Measurements from ENCODE around the gene SPINT1.

SPINT1 gene

DNA sequence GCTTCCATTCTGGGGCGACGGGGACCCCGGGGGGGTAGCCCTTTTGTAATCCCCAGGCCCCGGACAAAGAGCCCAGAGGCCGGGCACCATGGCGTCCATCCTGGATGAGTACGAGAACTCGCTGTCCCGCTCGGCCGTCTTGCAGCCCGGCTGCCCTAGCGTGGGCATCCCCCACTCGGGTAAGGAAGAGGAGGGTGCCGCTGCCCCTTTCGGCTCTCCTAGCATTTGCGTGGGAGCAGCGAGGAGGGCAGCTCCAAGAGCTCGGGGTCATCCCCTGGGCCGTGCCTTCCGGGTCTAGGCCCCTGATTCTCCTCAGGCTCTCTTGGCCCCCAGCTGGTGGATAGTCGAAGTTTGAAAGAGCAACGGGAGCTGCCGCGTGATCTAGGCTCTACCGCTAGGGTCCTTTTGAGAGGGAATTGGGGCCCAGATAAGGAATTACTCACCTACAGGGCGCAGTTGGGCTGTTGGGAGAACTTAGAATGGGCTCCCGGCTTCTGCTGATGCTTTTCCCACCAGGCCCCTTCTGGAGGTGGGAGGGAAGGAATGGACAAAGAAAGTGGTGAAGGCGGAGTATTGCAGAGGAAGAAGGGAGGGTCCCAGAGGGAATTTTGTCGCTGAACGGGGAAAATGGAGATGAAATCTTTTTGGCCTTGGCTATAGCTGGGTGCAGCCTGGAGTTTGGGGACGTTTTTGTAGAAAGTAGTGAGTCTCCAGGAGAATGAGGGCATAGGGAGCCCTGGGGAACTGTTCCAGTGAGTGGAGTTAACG lies 51.0 kb downstream of the SPINT1 start:
- DNase-seq = peak; percentile 54 to 58 (median 55)
- peak overlapping the region; percentile 99 for H3K4me3 Mint-ChIP-seq
- peaks cover 54% of the 10 kb centered on the region for H3K36me3 Mint-ChIP-seq (ENCODE audit: insufficient read depth)
- peak overlapping the region; percentile 98 to 99 for H3K27ac Mint-ChIP-seq
- H3K27me3 Mint-ChIP-seq = no peaks in the 10 kb centered on the region
- no peaks in the 10 kb centered on the region for H3K9me3 Mint-ChIP-seq
- peak; percentile 57 for ATAC-seq (replicated peaks)
- peaks cover 34 to 38% of the 10 kb centered on the region in 2 donors for H3K4me1 Mint-ChIP-seq (ENCODE audit: low read depth in 2 of 2)

- ATAC-seq (replicated peaks) = no peak
- Mint-ChIP-seq H3K4me3 (no peak overlapping the region), H3K4me1 (ENCODE audit: low read depth in 2 of 2) (peaks cover 33 to 39% of the 10 kb centered on the region in 2 donors), H3K27ac (no peak overlapping the region), H3K36me3 (ENCODE audit: insufficient read depth) (peaks cover 74% of the 10 kb centered on the region), H3K9me3 (no peaks in the 10 kb centered on the region), H3K27me3 (no peaks in the 10 kb centered on the region)
- DNase-seq = no peak
Measured at GRCh38 chr15:40899536-40900207, 55.8 kb downstream of the SPINT1 start.

- Mint-ChIP-seq H3K4me1 (ENCODE audit: low read depth in 2 of 2) (peaks cover 26 to 34% of the 10 kb centered on the region in 2 donors), H3K9me3 (no peaks in the 10 kb centered on the region), H3K27me3 (no peaks in the 10 kb centered on the region), H3K27ac (peak overlapping the region in 1 of 2 donors; percentile 57), H3K4me3 (no peak overlapping the region), H3K36me3 (ENCODE audit: insufficient read depth) (peaks cover 77% of the 10 kb centered on the region)
- ATAC-seq (replicated peaks) (no peak), DNase-seq (no peak)
Measured at GRCh38 chr15:40900256-40901052, 56.6 kb downstream of the SPINT1 start.

GRCh38 chr15:40901053-40901443 lies 57.2 kb downstream of the SPINT1 start:
- Mint-ChIP-seq H3K27ac (peak overlapping the region in 1 of 2 donors; percentile 57), H3K4me1 (ENCODE audit: low read depth in 2 of 2) (peaks cover 22 to 31% of the 10 kb centered on the region in 2 donors), H3K27me3 (no peaks in the 10 kb centered on the region), H3K4me3 (no peak overlapping the region), H3K36me3 (ENCODE audit: insufficient read depth) (peaks cover 76% of the 10 kb centered on the region), H3K9me3 (no peaks in the 10 kb centered on the region)
- no peak for ATAC-seq (replicated peaks)
- DNase-seq = no peak

DNA sequence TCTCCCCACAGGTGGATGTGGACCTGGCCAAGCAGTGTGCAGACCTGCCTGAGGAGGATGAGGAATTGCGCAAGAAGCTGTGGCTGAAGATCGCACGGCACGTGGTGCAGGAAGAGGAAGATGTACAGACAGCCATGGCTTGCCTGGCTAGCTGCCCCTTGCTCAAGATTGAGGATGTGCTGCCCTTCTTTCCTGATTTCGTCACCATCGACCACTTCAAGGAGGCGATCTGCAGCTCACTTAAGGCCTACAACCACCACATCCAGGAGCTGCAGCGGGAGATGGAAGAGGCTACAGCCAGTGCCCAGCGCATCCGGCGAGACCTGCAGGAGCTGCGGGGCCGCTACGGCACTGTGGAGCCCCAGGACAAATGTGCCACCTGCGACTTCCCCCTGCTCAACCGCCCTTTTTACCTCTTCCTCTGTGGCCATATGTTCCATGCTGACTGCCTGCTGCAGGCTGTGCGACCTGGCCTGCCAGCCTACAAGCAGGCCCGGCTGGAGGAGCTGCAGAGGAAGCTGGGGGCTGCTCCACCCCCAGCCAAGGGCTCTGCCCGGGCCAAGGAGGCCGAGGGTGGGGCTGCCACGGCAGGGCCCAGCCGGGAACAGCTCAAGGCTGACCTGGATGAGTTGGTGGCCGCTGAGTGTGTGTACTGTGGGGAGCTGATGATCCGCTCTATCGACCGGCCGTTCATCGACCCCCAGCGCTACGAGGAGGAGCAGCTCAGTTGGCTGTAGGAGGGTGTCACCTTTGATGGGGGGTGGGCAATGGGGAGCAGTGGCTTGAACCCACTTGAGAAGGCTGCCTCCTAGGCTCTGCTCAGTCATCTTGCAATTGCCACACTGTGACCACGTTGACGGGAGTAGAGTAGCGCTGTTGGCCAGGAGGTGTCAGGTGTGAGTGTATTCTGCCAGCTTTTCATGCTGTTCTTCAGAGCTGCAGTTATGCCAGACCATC lies 59.0 kb downstream of the SPINT1 start:
- Mint-ChIP-seq H3K36me3 (ENCODE audit: insufficient read depth) (peaks cover 58% of the 10 kb centered on the region), H3K27me3 (no peaks in the 10 kb centered on the region), H3K27ac (peak overlapping the region; percentile 58 to 82), H3K4me3 (no peak overlapping the region), H3K9me3 (no peaks in the 10 kb centered on the region), H3K4me1 (ENCODE audit: low read depth in 2 of 2) (peaks cover 16 to 36% of the 10 kb centered on the region in 2 donors)
- DNase-seq (no peak), ATAC-seq (replicated peaks) (no peak)

- Mint-ChIP-seq H3K27ac (peak overlapping the region in 1 of 2 donors; percentile 82), H3K27me3 (no peaks in the 10 kb centered on the region), H3K36me3 (ENCODE audit: insufficient read depth) (peaks cover 47% of the 10 kb centered on the region), H3K4me3 (no peak overlapping the region), H3K4me1 (ENCODE audit: low read depth in 2 of 2) (peaks cover 14 to 38% of the 10 kb centered on the region in 2 donors), H3K9me3 (no peaks in the 10 kb centered on the region)
- no peak for DNase-seq
- ATAC-seq (replicated peaks) = no peak
Measured at GRCh38 chr15:40904552-40905201, 60.8 kb downstream of the SPINT1 start.

DNA sequence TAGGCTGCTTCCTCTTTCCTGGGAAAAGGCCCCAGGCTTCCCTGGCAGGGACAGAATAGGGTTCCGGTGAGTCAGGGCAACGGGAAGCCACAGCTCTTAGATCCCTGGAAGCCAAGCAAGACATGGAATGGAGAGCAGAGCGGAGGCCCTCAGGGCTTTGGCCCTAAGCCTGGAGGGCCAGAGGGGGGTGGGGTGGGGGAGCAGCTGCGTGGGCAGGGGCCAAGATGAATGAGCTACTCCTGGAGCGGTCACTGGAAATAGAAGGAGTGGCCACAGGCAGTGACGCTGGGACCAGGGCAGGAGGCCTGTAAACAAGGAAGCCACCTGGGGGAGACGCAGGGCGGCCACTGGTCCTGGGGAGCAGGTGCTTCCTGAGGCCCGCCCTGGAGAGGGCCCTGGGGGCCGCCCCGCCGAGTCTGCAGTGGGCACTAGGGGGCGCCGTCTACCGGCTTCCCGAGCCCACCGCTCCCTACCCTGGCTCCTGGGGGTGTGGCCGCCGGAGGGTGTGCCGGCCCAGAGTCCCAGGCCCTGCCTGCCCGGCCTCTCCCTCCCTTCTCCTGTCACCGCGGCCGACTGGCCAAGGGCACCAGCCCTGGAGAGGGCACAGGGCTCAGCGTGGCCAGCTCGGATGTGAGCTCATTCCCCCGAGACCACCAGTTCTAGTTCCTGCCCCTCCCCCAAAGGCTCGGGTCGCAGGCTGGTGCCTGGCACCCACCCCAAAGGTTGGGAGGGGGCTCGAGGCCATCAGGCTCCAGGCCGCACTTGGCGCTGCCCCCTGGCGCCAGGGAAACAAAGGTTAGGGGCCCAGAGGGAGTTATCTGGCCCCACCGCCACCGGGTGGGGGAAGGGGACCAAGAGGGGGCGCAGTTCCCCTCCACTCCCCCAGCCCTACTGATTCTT lies 62.5 kb downstream of the SPINT1 start:
- H3K27ac Mint-ChIP-seq = peak overlapping the region; percentile 88 to 93
- peaks cover 14 to 29% of the 10 kb centered on the region in 2 donors for H3K4me1 Mint-ChIP-seq (ENCODE audit: low read depth in 2 of 2)
- peak; percentile 62 for ATAC-seq (replicated peaks)
- H3K27me3 Mint-ChIP-seq = no peaks in the 10 kb centered on the region
- no peaks in the 10 kb centered on the region for H3K9me3 Mint-ChIP-seq
- peak; percentile 64 to 70 (median 67) for DNase-seq
- peaks cover 33% of the 10 kb centered on the region for H3K36me3 Mint-ChIP-seq (ENCODE audit: insufficient read depth)
- H3K4me3 Mint-ChIP-seq = peak overlapping the region; percentile 81 to 91

DNA sequence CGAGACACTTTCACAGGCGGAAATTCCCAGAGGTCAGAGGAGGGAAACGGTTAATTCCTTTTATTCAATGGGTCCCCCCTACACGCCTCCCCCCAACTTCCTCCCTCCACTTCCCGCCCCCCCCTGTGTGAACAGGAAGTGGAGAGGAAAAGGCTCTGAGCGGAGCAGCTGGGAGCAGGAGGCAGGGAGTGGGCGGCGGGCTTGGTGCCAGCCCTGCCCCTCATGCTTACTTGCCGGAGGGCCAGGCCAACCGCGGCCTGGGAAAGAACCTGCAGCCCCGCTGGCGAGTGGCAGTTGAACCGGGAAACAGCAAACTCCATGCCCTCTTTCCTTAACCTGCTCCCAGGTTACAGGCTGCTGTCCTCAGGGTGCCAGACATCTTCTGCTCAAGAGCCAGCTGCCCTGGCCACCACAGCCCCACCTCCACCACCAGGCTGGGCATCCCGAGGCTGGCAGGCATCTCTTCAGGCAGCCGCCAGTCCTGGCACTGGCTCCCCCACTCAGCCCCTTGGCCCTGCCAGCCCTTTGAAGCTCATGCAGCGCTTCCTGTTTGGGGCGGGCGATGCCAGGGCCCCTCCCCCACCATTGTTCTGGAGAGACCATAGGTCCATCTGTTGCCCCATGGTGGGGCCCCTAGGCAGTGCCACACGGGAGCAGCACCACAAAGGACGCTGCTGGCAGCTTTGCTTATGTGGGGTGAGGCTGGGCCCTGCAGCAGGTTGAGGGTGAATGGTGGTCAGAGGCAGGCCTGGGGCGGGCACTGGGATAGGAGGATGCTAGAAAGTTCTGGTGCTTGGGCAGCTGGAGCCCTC lies 63.3 kb downstream of the SPINT1 start:
- Mint-ChIP-seq H3K4me1 (ENCODE audit: low read depth in 2 of 2) (peaks cover 14 to 29% of the 10 kb centered on the region in 2 donors), H3K27me3 (no peaks in the 10 kb centered on the region), H3K9me3 (no peaks in the 10 kb centered on the region), H3K4me3 (peak overlapping the region; percentile 81 to 91), H3K36me3 (ENCODE audit: insufficient read depth) (peaks cover 29% of the 10 kb centered on the region), H3K27ac (peak overlapping the region; percentile 88 to 93)
- DNase-seq (peak; percentile 51 to 55 (median 52)), ATAC-seq (replicated peaks) (peak; percentile 57)
